Keratinocyte (primary cell): ENCODE results near the gene ATF2. TPM values are rescaled to one million over a fixed set of nuclear protein-coding genes. Genes with fewer than 3 reads are reported as not detected.

ENCODE experiments used
- DNase-seq: peaks from one replicate; pipeline ENCODE4 v3.0.0-alpha.2; 2011; ENCODE audit warnings: low read depth, missing footprints, low spot score
- FAIRE-seq: peaks from 2 replicates; lab custom pipeline; 2011; peaks lifted over from hg19 to GRCh38; lab: Jason Lieb, UNC
- H2AFZ ChIP-seq: 2 replicates; pipeline ENCODE4 v1.6.0; 2012; ENCODE audit warnings: low read length, control low read depth, inconsistent platforms; ENCODE audit not compliant: control insufficient read depth
- H3K27ac ChIP-seq: 2 replicates; pipeline ENCODE4 v1.5.1; 2011; ENCODE audit warnings: low read length; ENCODE audit not compliant: control insufficient read depth, insufficient read depth
- H3K27me3 ChIP-seq: 3 replicates; pipeline ENCODE4 v1.6.0; 2011; ENCODE audit warnings: low read length; ENCODE audit not compliant: control insufficient read depth, insufficient read depth; ENCODE audit errors: extremely low read depth
- H3K36me3 ChIP-seq, 2 experiments: 2 replicates in 1 of 2; 3 replicates in 1 of 2; pipeline ENCODE4 v1.5.1; 2011; ENCODE audit warnings: low read length in 2 of 2, mild to moderate bottlenecking in 1 of 2; ENCODE audit not compliant: control insufficient read depth in 2 of 2, insufficient read depth in 2 of 2; ENCODE audit errors: extremely low read depth in 1 of 2
- H3K4me1 ChIP-seq: 3 replicates; pipeline ENCODE4 v1.5.1; 2011; ENCODE audit warnings: low read length; ENCODE audit not compliant: control insufficient read depth, insufficient read depth; ENCODE audit errors: extremely low read depth
- H3K4me2 ChIP-seq: 3 replicates; pipeline ENCODE4 v1.6.0; 2011; ENCODE audit warnings: low read depth, low read length; ENCODE audit not compliant: control insufficient read depth, insufficient read depth; ENCODE audit errors: extremely low read depth
- H3K4me3 ChIP-seq, 3 experiments: fragments of 200-600 bp in 1 of 3; sonication (generic) in 1 of 3; 2 replicates in 2 of 3; 3 replicates in 1 of 3; pipeline ENCODE4 v1.5.1; 2011 to 2016; ENCODE audit warnings: low read length in 3 of 3, mild to moderate bottlenecking in 3 of 3, control low read depth in 2 of 3, inconsistent platforms in 1 of 3, low read depth in 1 of 3, mixed read lengths in 1 of 3, mixed run types in 1 of 3, moderate library complexity in 1 of 3; ENCODE audit not compliant: control insufficient read depth in 2 of 3, insufficient read depth in 2 of 3; ENCODE audit errors: extremely low read depth in 1 of 3
- H3K79me2 ChIP-seq: 2 replicates; pipeline ENCODE4 v1.6.0; 2012; ENCODE audit warnings: low read length; ENCODE audit not compliant: control insufficient read depth, insufficient read depth
- H3K9ac ChIP-seq: 3 replicates; pipeline ENCODE4 v1.6.0; 2011; ENCODE audit warnings: low read length; ENCODE audit not compliant: control insufficient read depth, insufficient read depth; ENCODE audit errors: extremely low read depth
- H3K9me1 ChIP-seq: 3 replicates; pipeline ENCODE4 v1.6.0; 2011; ENCODE audit warnings: low read length; ENCODE audit not compliant: control insufficient read depth, insufficient read depth; ENCODE audit errors: extremely low read depth
- H3K9me3 ChIP-seq: 2 replicates; pipeline ENCODE4 v1.5.1; 2012; ENCODE audit warnings: low read depth, low read length; ENCODE audit not compliant: control insufficient read depth
- H4K20me1 ChIP-seq: 3 replicates; pipeline ENCODE4 v1.6.0; 2011; ENCODE audit warnings: low read length; ENCODE audit not compliant: control insufficient read depth, insufficient read depth; ENCODE audit errors: extremely low read depth
- CTCF ChIP-seq, 3 experiments: IDR thresholded peaks in 1 of 3; conservative IDR thresholded peaks in 1 of 3; optimal IDR thresholded peaks in 1 of 3; 2 replicates in 2 of 3; 3 replicates in 1 of 3; pipeline versions ENCODE3 to v1.5.1; 2011; ENCODE audit warnings: low read length in 3 of 3, mild to moderate bottlenecking in 3 of 3, moderate library complexity in 2 of 3, control low read depth in 1 of 3, inconsistent platforms in 1 of 3; ENCODE audit not compliant: insufficient read depth in 2 of 3; ENCODE audit errors: extremely low read depth in 1 of 3
- EZH2 ChIP-seq: IDR thresholded peaks from one replicate; pipeline ENCODE4 v1.6.1; 2012; ENCODE audit warnings: inconsistent platforms, mild to moderate bottlenecking, low read length, moderate library complexity
- dilution Hi-C: fragments of 300-500 bp; cut with MboI; formaldehyde crosslinking; loops from one replicate; pipeline ENCODE4 v1.7.0; 2020; ENCODE audit warnings: low sequenced_read_pairs; ENCODE audit not compliant: extremely low pct_ligation_motif_present
- polyA plus RNA-seq, 5 experiments: library from polyadenylated mRNA; depleted of rRNA in 3 of 5; stranded (reverse) in 3 of 5; stranded (forward) in 1 of 5; unstranded in 1 of 5; fragments of >200 nt; gene quantifications; 1 replicate in 1 of 5; 2 replicates in 3 of 5; 3 replicates in 1 of 5; pipeline versions ENCODE4 v1.2.1 to v1.2.3, GENCODE V29; 2011 to 2012; ENCODE audit warnings: missing spikeins in 2 of 5, low read depth in 1 of 5, low replicate concordance in 1 of 5

The ATF2 gene
- polyA plus RNA-seq, 1 donor (not counting 4 experiments of a cell fraction or from before 2014, with no cell fraction given) = 42.7 TPM

- Histone ChIP-seq H3K4me2 (no peak overlapping the region), H3K4me3 (no peak overlapping the region), H3K9me1 (no peaks in the 10 kb centered on the region), H3K9ac (no peak overlapping the region), H3K27ac (no peak overlapping the region), H4K20me1 (no peaks in the 10 kb centered on the region), H3K27me3 (no peaks in the 10 kb centered on the region), H3K79me2 (no peaks in the 10 kb centered on the region), H3K36me3 (peaks cover 0 to 2% of the 10 kb centered on the region in 2 experiments), H3K9me3 (no peaks in the 10 kb centered on the region), H3K4me1 (no peaks in the 10 kb centered on the region), H2AFZ (no peak overlapping the region)
- TF ChIP-seq CTCF (optimal IDR thresholded peaks at IDR 0.05 in 1 of 3, IDR thresholded peaks at IDR 0.05 in 1 of 3, conservative IDR thresholded peaks at IDR 0.05 in 1 of 3; ENCODE audit: extremely low read depth in 1 of 3, insufficient read depth in 2 of 3, low read length in 3 of 3) (no peak), EZH2 (no peak)
- FAIRE-seq (no peak), DNase-seq (no peak)
- dilution Hi-C loops = no loop called here
Measured at GRCh38 chr2:175055993-175056392, 112.0 kb downstream of the ATF2 start.

GRCh38 chr2:175054340-175054739 lies 113.7 kb downstream of the ATF2 start:
- H3K4me3 ChIP-seq = no peak overlapping the region
- no peak overlapping the region for H3K27ac ChIP-seq
- H3K9me3 ChIP-seq = no peaks in the 10 kb centered on the region
- H3K27me3 ChIP-seq = no peaks in the 10 kb centered on the region
- no peaks in the 10 kb centered on the region for H3K79me2 ChIP-seq
- no peak overlapping the region for H2AFZ ChIP-seq
- DNase-seq (no peak), FAIRE-seq (no peak)
- TF ChIP-seq EZH2 = no peak
- H3K4me1 ChIP-seq = no peaks in the 10 kb centered on the region
- H3K36me3 ChIP-seq = peaks cover 0 to 1% of the 10 kb centered on the region in 2 experiments
- no peak overlapping the region for H3K4me2 ChIP-seq
- dilution Hi-C loops = no loop called here
- H3K9ac ChIP-seq = no peak overlapping the region
- no peaks in the 10 kb centered on the region for H3K9me1 ChIP-seq
- no peaks in the 10 kb centered on the region for H4K20me1 ChIP-seq

GRCh38 chr2:175049661-175050060 lies 118.3 kb downstream of the ATF2 start:
- FAIRE-seq = no peak
- dilution Hi-C loops = no loop called here
- H3K4me1 ChIP-seq = no peaks in the 10 kb centered on the region

More at GRCh38 chr2:175049661-175050060, 118.3 kb downstream of the ATF2 start:
- Histone ChIP-seq H3K9me3 (no peaks in the 10 kb centered on the region), H2AFZ (no peak overlapping the region), H3K79me2 (no peaks in the 10 kb centered on the region), H4K20me1 (no peaks in the 10 kb centered on the region), H3K36me3 (no peaks in the 10 kb centered on the region), H3K9ac (no peak overlapping the region), H3K27me3 (no peaks in the 10 kb centered on the region), H3K4me3 (no peak overlapping the region), H3K27ac (no peak overlapping the region), H3K9me1 (no peaks in the 10 kb centered on the region), H3K4me2 (no peak overlapping the region)
- DNase-seq = no peak
- TF ChIP-seq EZH2 (no peak), CTCF (optimal IDR thresholded peaks at IDR 0.05 in 1 of 3, IDR thresholded peaks at IDR 0.05 in 1 of 3, conservative IDR thresholded peaks at IDR 0.05 in 1 of 3; ENCODE audit: extremely low read depth in 1 of 3, insufficient read depth in 2 of 3, low read length in 3 of 3) (no peak)
